Fibroblast of mammary gland (primary cell): ENCODE results near the gene RASGEF1C.

Experiments
- DNase-seq: peaks from one replicate; pipeline ENCODE4 v3.0.0-alpha.2; 2010; ENCODE audit warnings: low read depth
- H3K4me3 ChIP-seq: 2 replicates; pipeline ENCODE4 v1.5.1; 2011; ENCODE audit warnings: low read depth, mild to moderate bottlenecking, low read length, moderate library complexity; ENCODE audit not compliant: control insufficient read depth
- TF ChIP-seq, protein P1 (sequence below): conservative IDR thresholded peaks from 2 replicates; pipeline ENCODE4 v1.5.1; 2011; ENCODE audit warnings: low read depth, low read length, inconsistent platforms; ENCODE audit not compliant: control insufficient read depth, insufficient read depth

RASGEF1C gene

DNA sequence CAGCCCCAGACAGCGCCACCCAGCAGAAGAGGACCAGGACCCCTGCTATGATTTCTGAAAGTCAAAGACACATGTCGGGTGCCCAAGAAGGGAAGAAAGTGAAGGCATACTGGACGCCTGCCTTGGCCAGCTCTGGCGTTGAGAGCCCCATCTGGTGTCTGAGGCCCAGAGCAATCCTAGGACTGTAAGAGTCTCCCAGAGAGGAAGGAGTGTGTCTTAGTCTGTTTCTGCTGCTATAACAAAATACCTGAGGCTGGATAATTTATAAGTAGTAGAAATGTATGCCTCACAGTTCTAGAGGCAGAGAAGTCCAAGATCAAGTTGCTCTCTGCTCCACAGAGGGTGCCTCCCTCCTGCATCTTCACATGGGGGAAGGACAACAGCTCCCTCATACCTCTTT, 10.8 kb downstream of the RASGEF1C start:
- TF ChIP-seq, protein P1, sequence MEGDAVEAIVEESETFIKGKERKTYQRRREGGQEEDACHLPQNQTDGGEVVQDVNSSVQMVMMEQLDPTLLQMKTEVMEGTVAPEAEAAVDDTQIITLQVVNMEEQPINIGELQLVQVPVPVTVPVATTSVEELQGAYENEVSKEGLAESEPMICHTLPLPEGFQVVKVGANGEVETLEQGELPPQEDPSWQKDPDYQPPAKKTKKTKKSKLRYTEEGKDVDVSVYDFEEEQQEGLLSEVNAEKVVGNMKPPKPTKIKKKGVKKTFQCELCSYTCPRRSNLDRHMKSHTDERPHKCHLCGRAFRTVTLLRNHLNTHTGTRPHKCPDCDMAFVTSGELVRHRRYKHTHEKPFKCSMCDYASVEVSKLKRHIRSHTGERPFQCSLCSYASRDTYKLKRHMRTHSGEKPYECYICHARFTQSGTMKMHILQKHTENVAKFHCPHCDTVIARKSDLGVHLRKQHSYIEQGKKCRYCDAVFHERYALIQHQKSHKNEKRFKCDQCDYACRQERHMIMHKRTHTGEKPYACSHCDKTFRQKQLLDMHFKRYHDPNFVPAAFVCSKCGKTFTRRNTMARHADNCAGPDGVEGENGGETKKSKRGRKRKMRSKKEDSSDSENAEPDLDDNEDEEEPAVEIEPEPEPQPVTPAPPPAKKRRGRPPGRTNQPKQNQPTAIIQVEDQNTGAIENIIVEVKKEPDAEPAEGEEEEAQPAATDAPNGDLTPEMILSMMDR, result no peak
- DNase-seq, result no peak
- H3K4me3 ChIP-seq, result no peak overlapping the region

DNA sequence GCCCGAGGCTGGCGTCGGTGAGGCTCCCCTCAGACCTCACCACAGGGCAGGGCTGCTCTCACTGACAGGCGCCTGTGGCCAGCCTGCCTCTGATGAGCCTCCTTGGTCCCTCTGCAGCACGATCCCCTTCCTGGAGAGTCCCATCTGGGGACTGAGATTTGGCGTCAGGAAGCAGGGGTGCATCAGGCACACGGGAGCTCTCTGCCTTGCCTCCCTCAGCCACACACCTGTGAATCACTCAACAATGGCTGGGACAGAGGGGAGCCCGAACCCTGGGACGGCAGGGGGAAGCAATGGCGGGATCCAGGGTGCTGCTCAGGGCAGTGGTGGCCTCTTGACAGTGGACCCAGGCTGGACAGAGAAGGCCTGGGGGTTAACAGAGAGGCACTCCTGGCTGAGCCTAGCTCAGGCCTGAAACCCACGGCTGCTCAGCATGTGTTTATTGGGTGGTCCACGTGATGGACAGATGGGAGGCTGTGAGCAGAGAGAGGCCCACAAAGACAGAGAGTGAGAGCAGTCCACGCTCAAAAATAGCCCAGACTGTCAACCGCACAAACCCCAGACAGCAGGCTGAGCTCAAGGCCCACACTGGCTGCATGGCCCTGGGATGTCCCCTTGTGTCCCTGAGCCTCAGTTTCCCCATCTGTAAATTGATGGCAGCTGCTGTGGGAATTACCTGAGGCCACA, 11.9 kb downstream of the RASGEF1C start:
- no peak for DNase-seq
- H3K4me3 ChIP-seq, result no peak overlapping the region
- TF ChIP-seq, protein P1, result no peak

DNA sequence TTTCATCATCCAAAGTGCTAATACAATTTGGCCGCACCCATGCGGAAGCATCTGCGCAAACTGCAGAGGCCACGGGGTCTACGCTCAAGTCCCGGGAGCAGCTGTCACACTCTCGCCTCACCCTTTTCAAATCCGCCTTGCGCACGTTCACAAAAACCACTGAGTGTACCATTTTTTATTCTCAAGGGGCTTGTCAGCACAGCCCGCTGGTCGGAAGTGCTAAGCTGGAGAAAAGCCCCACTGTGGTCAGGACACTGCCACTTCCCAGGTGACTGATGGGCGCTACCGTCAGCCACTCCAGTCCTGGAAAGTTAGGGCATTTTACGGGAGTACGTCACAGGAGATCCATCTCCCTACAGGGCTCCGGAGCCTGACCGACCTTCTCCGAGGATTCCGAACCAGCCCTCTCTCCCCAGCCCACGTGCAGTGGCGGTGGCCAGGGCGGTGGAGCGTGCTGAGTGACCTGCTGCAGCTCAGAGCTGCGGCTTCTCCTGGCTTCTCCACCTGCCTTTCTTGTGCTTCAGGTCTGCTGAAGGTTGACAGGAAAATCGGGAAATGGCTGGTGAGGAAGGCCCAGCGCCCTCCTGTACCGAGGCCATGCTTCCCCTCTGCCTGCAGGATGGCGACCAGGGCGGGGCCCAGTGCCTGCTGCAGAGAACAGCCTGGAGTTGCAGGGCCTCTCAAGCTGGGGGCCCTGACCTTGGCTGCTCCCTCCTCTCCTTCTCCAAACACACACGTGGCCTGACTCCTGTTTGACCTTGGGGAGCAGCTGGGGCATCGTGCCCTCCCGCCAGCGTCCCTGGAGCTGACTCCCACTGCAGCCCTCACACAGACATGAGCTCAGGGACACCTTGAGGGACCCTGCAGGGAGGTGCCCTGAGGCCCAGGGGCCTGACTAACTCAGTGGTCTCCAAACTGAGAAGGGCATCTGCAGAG, 14.3 kb downstream of the RASGEF1C start:
- H3K4me3 ChIP-seq, result no peak overlapping the region
- TF ChIP-seq, protein P1, result no peak
- no peak for DNase-seq

DNA sequence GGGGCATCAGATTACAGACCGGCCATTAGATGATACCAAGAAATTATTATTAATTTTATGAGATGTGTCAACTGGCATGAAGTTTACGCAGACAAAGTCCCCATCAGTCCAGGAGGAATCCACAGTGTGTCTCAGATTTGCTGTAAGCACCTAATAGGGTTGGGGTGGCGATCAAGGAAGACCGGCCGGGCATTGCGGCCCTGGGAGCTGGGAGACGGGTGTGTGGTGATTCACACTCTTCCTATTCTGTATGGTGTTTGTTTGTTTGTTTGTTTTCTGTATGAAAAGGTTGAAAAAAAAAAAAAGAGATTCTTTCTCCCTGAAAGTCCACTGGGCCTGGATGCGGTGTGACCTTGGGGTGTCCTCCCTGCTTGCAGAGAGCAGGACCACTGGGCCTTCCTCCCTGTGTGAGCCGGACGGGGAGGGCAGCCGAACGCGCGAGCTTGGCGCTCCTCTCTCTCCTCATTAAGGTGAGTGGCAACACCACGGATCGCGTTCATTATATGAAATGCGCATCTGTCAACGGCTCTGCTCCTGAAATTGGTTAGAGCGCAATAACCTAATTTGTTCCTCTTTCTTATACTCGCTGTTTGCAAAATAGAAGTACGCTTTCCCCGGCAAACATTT, 15.1 kb downstream of the RASGEF1C start:
- no peak overlapping the region for H3K4me3 ChIP-seq
- no peak for DNase-seq
- TF ChIP-seq, protein P1, result no peak

DNA sequence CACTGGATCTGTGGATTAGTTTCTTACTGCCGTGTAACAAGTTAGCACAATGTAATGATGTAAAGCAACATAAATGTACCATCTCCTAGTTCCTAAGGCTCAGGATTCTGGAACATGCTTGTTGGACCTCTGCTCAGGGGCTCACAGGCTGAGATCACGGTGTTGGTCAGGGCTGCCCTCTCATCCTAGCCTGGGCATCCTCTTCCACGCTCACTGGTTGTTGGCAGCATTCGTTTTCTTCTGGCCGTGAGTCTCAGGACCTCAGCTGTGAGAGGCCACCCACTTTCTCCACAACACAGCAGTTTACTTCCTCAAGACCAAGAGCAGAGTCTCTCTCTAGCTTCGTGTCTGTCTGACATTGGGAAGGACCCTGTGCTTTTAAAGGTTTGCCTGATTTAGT, 17.3 kb downstream of the RASGEF1C start:
- no peak for DNase-seq
- no peak overlapping the region for H3K4me3 ChIP-seq
- TF ChIP-seq, protein P1, result no peak

DNA sequence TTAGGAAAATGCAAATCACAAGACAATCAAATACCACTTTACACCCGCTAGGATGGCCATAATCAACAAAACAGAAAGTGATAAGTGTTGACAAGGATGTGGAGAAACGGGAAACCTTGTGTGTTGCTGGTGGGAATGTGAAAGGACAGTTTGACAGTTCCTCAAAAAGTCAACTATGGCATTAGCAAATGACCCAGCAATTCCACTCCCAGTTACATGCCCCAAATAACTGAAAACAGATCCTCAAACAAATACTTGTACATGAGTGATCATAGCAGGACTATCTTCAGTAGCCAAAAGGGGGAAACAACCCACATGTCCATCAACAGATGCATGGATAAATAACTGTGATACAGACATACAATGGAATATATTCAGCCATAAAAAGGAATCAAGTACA, 21.2 kb downstream of the RASGEF1C start:
- TF ChIP-seq, protein P1, result no peak
- no peak for DNase-seq

More for the DNA sequence above, 21.2 kb downstream of the RASGEF1C start:
- no peak overlapping the region for H3K4me3 ChIP-seq
